ENCODE measurements around the gene ADGRL1. TPM values are rescaled to one million over a fixed set of nuclear protein-coding genes. Genes with fewer than 3 reads are reported as not detected.

Gene ADGRL1
- polyA plus RNA-seq, 2 donors: 4.7 to 11.1 TPM

DNA sequence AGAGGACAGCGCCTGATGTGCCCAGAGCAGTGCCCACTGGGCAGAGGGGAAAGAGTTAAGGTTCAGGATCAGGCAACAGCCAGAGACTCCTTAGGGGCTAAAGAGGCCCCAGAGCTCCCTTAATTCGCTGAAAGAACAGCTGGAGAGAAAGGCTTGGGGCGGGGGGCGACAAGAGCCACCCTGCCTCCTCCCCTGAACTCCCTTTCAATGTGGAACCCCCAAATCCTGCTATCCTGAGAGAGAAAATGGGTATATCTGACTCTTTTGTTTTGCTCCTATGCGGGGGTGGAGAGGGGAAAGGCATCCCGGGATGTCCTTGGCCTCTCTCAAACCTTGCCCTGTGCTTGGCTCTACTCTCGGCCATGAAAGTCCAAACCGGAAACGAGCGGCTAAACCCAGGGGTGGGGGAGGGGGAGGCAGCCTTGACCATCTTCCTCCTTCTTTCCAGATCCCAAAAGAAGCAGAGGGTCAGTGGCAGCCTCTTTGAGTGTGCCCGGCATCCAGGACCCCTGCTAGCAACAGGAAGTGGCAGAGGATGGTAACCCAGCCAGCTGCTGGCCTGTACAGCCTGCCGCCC, 93.1 kb downstream of the ADGRL1 start:
- H3K27ac ChIP-seq (ENCODE audit: low read depth in 2 of 2, low read length in 1 of 2): peak overlapping the region; percentile 67 to 71
- WGBS, 2 donors: 38 to 47% methylated on average over 12 of the region's 12 CpGs
- H3K4me1 ChIP-seq (ENCODE audit: control insufficient read depth in 2 of 2, insufficient read depth in 2 of 2, low read length in 1 of 2): peaks cover 10 to 18% of the 10 kb centered on the region in 2 donors
- H3K36me3 ChIP-seq (ENCODE audit: control insufficient read depth in 2 of 2, insufficient read depth in 2 of 2, low read length in 1 of 2): no peaks in the 10 kb centered on the region
- H3K27me3 ChIP-seq (ENCODE audit: control insufficient read depth in 1 of 2, insufficient read depth in 2 of 2, low read length in 2 of 2): no peaks in the 10 kb centered on the region
- H3K9me3 ChIP-seq (ENCODE audit: control insufficient read depth in 2 of 2, insufficient read depth in 1 of 2, low read depth in 1 of 2, low read length in 1 of 2): no peaks in the 10 kb centered on the region
- no peak overlapping the region for H3K4me3 ChIP-seq (ENCODE audit: low read depth in 1 of 2, low read length in 2 of 2)

DNA sequence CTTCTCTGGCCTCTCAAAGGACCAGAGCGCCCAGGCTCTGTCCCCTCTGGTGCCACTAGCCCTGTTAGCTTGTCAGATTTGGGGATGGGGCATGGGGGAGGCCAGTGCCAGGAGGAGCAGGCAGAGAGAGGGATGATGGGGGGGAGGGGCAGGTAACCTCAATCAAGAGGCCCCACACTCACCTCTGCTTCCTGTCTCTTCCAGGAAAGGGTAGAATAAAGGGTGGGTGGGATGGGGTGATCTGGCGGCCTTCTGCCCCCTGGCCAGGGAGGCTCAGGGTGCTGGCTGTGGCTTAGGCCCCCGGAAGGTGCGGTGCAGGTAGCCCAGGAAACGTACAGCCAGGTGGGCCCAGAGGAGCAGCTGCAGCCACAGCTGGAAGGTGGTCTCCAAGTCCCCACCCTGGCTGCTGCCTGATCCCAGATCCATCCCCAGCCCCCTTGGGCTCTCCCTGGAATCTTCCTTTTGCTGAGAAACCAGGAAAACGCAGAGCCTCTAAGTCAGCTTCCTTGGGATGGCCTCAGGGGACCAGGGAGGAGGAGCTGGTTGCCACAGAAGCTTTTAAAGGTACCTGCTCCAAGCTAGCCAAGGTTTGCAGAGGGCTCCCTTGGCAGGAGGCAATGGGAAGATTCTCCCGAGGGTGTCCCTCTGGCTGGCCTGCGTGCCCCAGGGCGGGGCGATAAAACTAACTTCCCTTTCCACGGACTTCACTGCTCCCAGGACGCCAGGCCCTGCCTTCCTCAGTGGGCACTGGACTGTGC, 93.7 kb downstream of the ADGRL1 start:
- Histone ChIP-seq H3K4me1 (ENCODE audit: control insufficient read depth in 2 of 2, insufficient read depth in 2 of 2, low read length in 1 of 2) (peaks cover 10 to 18% of the 10 kb centered on the region in 2 donors), H3K36me3 (ENCODE audit: control insufficient read depth in 2 of 2, insufficient read depth in 2 of 2, low read length in 1 of 2) (no peaks in the 10 kb centered on the region), H3K27ac (ENCODE audit: low read depth in 2 of 2, low read length in 1 of 2) (peak overlapping the region; percentile 67 to 71), H3K27me3 (ENCODE audit: control insufficient read depth in 1 of 2, insufficient read depth in 2 of 2, low read length in 2 of 2) (no peaks in the 10 kb centered on the region), H3K4me3 (ENCODE audit: low read depth in 1 of 2, low read length in 2 of 2) (no peak overlapping the region), H3K9me3 (ENCODE audit: control insufficient read depth in 2 of 2, insufficient read depth in 1 of 2, low read depth in 1 of 2, low read length in 1 of 2) (no peaks in the 10 kb centered on the region)
- 62 to 71% methylated on average over 12 of the region's 12 CpGs for WGBS, 2 donors

DNA sequence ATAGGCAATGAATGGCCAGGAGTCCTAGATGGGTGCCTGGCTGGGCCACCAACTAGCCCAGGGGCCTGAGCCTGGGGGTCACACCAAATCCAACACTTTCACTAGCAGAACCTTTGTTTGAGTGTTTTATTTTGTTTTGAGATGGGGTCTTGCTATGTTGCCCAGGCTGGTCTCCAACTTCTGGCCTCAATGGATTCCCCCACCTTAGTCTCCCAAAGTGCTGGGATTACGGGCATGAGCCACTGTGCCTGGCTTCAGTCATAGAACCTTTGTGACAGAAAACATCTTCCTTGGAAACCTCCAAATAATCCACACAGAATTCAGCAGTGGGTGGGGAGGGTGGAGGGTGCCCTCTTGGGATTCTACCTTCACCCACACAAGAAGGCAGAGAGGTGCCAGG, 94.5 kb downstream of the ADGRL1 start:
- H3K4me3 ChIP-seq (ENCODE audit: low read depth in 1 of 2, low read length in 2 of 2): no peak overlapping the region
- no peak overlapping the region for H3K27ac ChIP-seq (ENCODE audit: low read depth in 2 of 2, low read length in 1 of 2)
- H3K4me1 ChIP-seq (ENCODE audit: control insufficient read depth in 2 of 2, insufficient read depth in 2 of 2, low read length in 1 of 2): peaks cover 10 to 13% of the 10 kb centered on the region in 2 donors

DNA sequence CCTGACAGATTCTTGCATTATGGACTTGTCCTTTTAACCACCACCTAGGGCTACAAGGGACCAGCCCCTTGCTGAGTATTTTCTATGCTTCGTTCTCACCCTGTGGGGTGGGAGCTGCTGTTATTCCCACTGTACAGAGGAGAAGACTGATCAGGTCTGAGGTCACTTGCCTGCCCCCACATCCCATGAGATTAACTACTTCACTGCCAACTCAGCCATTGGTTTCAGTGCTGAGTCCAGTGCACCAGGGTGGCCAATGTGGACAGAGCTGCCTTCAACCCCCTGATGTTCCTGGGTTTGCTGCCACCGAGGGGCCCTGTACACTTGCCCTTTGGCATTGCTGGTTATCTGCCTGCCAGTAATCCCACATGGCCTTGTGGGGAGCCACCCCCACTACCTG, 95.3 kb downstream of the ADGRL1 start:
- no peak overlapping the region for H3K4me3 ChIP-seq (ENCODE audit: low read depth in 1 of 2, low read length in 2 of 2)
- H3K27ac ChIP-seq (ENCODE audit: low read depth in 2 of 2, low read length in 1 of 2): no peak overlapping the region
- no peaks in the 10 kb centered on the region for H3K27me3 ChIP-seq (ENCODE audit: control insufficient read depth in 1 of 2, insufficient read depth in 2 of 2, low read length in 2 of 2)
- no peaks in the 10 kb centered on the region for H3K9me3 ChIP-seq (ENCODE audit: control insufficient read depth in 2 of 2, insufficient read depth in 1 of 2, low read depth in 1 of 2, low read length in 1 of 2)
- peaks cover 10% of the 10 kb centered on the region in 2 donors for H3K4me1 ChIP-seq (ENCODE audit: control insufficient read depth in 2 of 2, insufficient read depth in 2 of 2, low read length in 1 of 2)
- peaks cover 2 to 8% of the 10 kb centered on the region in 2 donors for H3K36me3 ChIP-seq (ENCODE audit: control insufficient read depth in 2 of 2, insufficient read depth in 2 of 2, low read length in 1 of 2)
- WGBS, 2 donors: 71 to 73% methylated on average over 2 of the region's 2 CpGs

More for the DNA sequence above, 94.5 kb downstream of the ADGRL1 start:
- H3K9me3 ChIP-seq (ENCODE audit: control insufficient read depth in 2 of 2, insufficient read depth in 1 of 2, low read depth in 1 of 2, low read length in 1 of 2): no peaks in the 10 kb centered on the region
- H3K36me3 ChIP-seq (ENCODE audit: control insufficient read depth in 2 of 2, insufficient read depth in 2 of 2, low read length in 1 of 2): peaks cover 0 to 3% of the 10 kb centered on the region in 2 donors
- 82 to 93% methylated on average over 1 of the region's 1 CpG for WGBS, 2 donors
- H3K27me3 ChIP-seq (ENCODE audit: control insufficient read depth in 1 of 2, insufficient read depth in 2 of 2, low read length in 2 of 2): no peaks in the 10 kb centered on the region

DNA sequence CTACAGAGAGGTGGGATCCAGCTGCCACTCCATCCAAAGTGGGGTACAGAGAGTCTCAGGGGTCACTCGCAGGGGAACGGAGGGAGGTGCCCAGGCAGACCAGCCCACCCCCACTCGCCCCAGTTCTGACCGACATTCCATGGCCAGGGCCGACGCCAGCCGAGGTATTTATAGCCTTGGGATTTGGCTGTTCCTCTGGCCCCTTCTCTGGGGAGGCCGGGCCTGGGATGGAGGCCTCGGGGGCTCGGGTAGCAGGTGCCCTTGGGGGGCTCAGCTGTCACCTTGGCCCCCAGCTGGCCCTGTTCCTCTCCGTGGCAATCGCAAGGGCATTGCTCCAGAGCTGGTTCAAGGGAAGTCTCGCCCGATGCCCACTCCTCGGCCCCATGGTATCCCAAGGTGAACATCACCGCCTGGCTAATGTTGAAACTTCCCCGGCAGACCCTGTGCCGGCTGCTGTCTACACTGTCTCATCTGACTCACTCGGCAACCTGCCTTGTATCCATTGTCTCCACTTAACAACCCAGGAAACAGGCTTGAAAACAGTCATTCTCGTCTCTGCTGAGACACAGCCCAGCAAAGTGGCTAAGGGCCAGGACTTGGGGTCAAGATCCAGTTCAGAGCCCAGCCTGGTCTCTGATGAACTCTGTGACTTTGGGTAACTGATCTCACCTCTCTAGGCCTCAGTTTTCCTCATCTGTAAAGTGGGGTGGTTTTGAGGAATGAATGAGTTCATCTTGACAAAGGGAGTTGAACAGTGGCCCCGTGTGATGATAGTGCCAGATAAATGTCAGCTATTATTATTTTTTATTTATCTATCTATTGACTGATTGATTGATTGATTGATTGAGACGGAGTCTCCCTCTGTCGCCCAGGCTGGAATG, 98.1 kb downstream of the ADGRL1 start:
- Histone ChIP-seq H3K27ac (ENCODE audit: low read depth in 2 of 2, low read length in 1 of 2) (peak overlapping the region; percentile 30 to 45), H3K27me3 (ENCODE audit: control insufficient read depth in 1 of 2, insufficient read depth in 2 of 2, low read length in 2 of 2) (no peaks in the 10 kb centered on the region), H3K36me3 (ENCODE audit: control insufficient read depth in 2 of 2, insufficient read depth in 2 of 2, low read length in 1 of 2) (peaks cover 3 to 11% of the 10 kb centered on the region in 2 donors), H3K9me3 (ENCODE audit: control insufficient read depth in 2 of 2, insufficient read depth in 1 of 2, low read depth in 1 of 2, low read length in 1 of 2) (no peaks in the 10 kb centered on the region), H3K4me1 (ENCODE audit: control insufficient read depth in 2 of 2, insufficient read depth in 2 of 2, low read length in 1 of 2) (peaks cover 2 to 7% of the 10 kb centered on the region in 2 donors), H3K4me3 (ENCODE audit: low read depth in 1 of 2, low read length in 2 of 2) (no peak overlapping the region)
- 77 to 78% methylated on average over 20 to 23 of the region's 23 CpGs for WGBS, 2 donors

DNA sequence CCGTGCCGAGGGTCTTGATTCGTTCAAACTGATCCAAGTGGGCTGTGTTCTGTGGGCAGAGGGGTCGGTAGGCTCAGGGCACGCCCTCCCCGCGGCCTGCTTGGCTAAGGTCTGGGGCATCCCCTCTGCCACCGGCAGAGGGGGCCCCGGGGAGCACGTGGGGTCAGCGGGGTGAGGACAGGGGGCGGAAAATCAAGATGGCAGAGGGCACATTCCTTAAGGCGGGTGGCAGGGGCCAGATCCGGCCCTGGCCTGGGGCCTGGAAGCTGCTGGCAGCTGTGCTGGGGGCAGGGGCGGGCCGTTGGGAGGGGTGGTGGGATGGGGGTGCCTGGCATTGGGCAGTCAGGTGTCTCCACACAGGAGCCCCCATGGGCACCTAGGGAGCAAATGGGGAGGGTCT, 99.1 kb downstream of the ADGRL1 start:
- 84 to 88% methylated on average over 14 to 16 of the region's 16 CpGs for WGBS, 2 donors
- H3K27ac ChIP-seq (ENCODE audit: low read depth in 2 of 2, low read length in 1 of 2): peak overlapping the region in 1 of 2 donors; percentile 21

DNA sequence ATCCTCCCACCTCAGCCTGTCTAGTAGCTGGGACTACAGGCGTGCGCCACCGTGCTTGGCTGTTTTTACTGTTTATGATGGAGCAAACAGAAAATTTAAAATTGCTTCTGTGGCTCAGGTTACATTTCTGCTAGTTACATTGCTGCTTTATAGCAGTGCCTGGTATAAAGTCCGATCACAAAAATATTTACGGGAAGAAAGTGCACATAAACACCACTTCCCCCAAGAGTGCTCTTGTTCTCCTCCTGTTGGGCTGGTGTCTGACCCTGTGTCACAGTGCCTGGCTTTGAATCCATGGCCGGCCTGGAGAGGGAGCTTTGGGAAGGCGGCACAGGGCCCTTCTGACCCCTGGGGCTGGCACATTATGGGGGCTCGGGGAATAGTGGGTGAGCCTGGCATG, 100.3 kb downstream of the ADGRL1 start:
- Histone ChIP-seq H3K27me3 (ENCODE audit: control insufficient read depth in 1 of 2, insufficient read depth in 2 of 2, low read length in 2 of 2) (no peaks in the 10 kb centered on the region), H3K36me3 (ENCODE audit: control insufficient read depth in 2 of 2, insufficient read depth in 2 of 2, low read length in 1 of 2) (peaks cover 5 to 18% of the 10 kb centered on the region in 2 donors), H3K4me3 (ENCODE audit: low read depth in 1 of 2, low read length in 2 of 2) (no peak overlapping the region), H3K27ac (ENCODE audit: low read depth in 2 of 2, low read length in 1 of 2) (no peak overlapping the region), H3K4me1 (ENCODE audit: control insufficient read depth in 2 of 2, insufficient read depth in 2 of 2, low read length in 1 of 2) (no peaks in the 10 kb centered on the region), H3K9me3 (ENCODE audit: control insufficient read depth in 2 of 2, insufficient read depth in 1 of 2, low read depth in 1 of 2, low read length in 1 of 2) (no peaks in the 10 kb centered on the region)
- WGBS, 2 donors: 89 to 91% methylated on average over 8 of the region's 8 CpGs

More for the DNA sequence above, 99.1 kb downstream of the ADGRL1 start:
- Histone ChIP-seq H3K9me3 (ENCODE audit: control insufficient read depth in 2 of 2, insufficient read depth in 1 of 2, low read depth in 1 of 2, low read length in 1 of 2) (no peaks in the 10 kb centered on the region), H3K4me3 (ENCODE audit: low read depth in 1 of 2, low read length in 2 of 2) (no peak overlapping the region), H3K27me3 (ENCODE audit: control insufficient read depth in 1 of 2, insufficient read depth in 2 of 2, low read length in 2 of 2) (no peaks in the 10 kb centered on the region), H3K4me1 (ENCODE audit: control insufficient read depth in 2 of 2, insufficient read depth in 2 of 2, low read length in 1 of 2) (no peaks in the 10 kb centered on the region), H3K36me3 (ENCODE audit: control insufficient read depth in 2 of 2, insufficient read depth in 2 of 2, low read length in 1 of 2) (peaks cover 3 to 16% of the 10 kb centered on the region in 2 donors)

DNA sequence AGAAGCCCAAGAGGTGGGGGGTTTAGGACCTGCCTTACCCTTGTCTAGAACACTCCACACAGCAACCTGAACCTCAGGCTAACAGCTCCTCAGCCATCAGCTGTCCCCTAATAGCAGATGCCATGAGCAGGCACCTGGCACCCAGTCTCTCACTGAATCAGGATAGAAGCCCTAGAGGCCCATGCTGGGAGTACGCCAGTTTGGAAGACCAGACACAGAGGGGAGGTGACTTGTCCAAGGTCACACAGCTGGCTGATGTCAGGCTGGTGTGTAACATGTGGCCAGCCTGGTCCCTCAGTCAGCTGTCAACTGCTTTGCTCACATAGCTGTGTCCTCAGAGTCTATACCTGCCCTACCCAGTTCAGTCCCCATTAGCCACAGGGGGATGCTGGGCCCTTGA, 102.7 kb downstream of the ADGRL1 start:
- no peaks in the 10 kb centered on the region for H3K4me1 ChIP-seq (ENCODE audit: control insufficient read depth in 2 of 2, insufficient read depth in 2 of 2, low read length in 1 of 2)
- no peaks in the 10 kb centered on the region for H3K27me3 ChIP-seq (ENCODE audit: control insufficient read depth in 1 of 2, insufficient read depth in 2 of 2, low read length in 2 of 2)
- WGBS, 2 donors: 92 to 94% methylated on average over 1 of the region's 1 CpG
- H3K36me3 ChIP-seq (ENCODE audit: control insufficient read depth in 2 of 2, insufficient read depth in 2 of 2, low read length in 1 of 2): peaks cover 7 to 22% of the 10 kb centered on the region in 2 donors
- no peaks in the 10 kb centered on the region for H3K9me3 ChIP-seq (ENCODE audit: control insufficient read depth in 2 of 2, insufficient read depth in 1 of 2, low read depth in 1 of 2, low read length in 1 of 2)
- no peak overlapping the region for H3K4me3 ChIP-seq (ENCODE audit: low read depth in 1 of 2, low read length in 2 of 2)
- no peak overlapping the region for H3K27ac ChIP-seq (ENCODE audit: low read depth in 2 of 2, low read length in 1 of 2)

DNA sequence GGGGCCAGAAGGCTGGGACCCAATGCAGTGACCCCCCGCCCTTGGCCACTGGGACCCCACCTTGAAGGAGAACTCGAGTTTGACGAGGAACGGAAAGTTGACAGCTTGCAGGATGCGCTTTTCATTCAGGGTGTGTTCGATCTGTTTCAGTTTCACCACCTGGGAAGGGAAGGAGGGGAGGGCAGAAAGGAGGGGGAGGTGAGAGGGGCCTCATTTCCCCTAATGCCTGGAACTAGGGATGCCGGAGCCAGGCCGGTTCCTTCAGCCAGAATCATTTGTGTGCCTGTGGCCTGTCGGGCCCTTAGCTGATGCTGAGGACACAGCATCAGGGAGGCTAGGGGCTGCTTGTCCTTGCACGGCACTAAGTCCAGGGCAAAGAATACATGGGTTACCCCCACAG, 103.2 kb downstream of the ADGRL1 start:
- peak overlapping the region in 1 of 2 donors; percentile 34 for H3K27ac ChIP-seq (ENCODE audit: low read depth in 2 of 2, low read length in 1 of 2)
- H3K36me3 ChIP-seq (ENCODE audit: control insufficient read depth in 2 of 2, insufficient read depth in 2 of 2, low read length in 1 of 2): peaks cover 7 to 24% of the 10 kb centered on the region in 2 donors
- H3K27me3 ChIP-seq (ENCODE audit: control insufficient read depth in 1 of 2, insufficient read depth in 2 of 2, low read length in 2 of 2): no peaks in the 10 kb centered on the region
- no peaks in the 10 kb centered on the region for H3K9me3 ChIP-seq (ENCODE audit: control insufficient read depth in 2 of 2, insufficient read depth in 1 of 2, low read depth in 1 of 2, low read length in 1 of 2)
- no peak overlapping the region for H3K4me3 ChIP-seq (ENCODE audit: low read depth in 1 of 2, low read length in 2 of 2)
- H3K4me1 ChIP-seq (ENCODE audit: control insufficient read depth in 2 of 2, insufficient read depth in 2 of 2, low read length in 1 of 2): no peaks in the 10 kb centered on the region
- 89 to 93% methylated on average over 10 of the region's 10 CpGs for WGBS, 2 donors
